ENCODE results near the gene FMNL2. TPM values are rescaled to one million over a fixed set of nuclear protein-coding genes. Genes with fewer than 3 reads are reported as not detected.

Gene FMNL2
- total RNA-seq, 3 donors from 2014 or later (not counting 1 experiment from before 2014, with no cell fraction given): 0.34 to 3.0 (median 0.78) TPM

DNA sequence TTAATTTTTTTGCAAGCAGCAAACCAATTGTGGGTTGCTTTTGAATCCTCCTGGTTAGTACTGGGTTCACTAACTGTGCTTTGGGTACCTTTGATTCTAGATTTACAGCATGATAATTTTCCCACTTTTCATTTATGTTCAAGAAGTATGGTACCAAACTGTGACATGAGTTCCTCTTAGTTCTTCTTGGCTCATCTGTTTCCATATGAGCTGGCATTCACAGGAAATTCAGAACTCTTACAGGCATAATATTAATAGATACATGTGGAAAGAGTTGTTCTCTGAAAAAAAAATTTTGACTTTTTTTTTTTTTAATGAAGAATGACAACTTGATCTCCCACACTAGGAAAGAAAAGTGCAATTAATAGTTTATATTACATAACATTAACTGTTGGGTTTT is 59.4 kb downstream of the FMNL2 start:
- Histone ChIP-seq H3K27ac (ENCODE audit: low read length) (no peak overlapping the region), H3K4me3 (ENCODE audit: low read length) (no peak overlapping the region), H3K4me1 (ENCODE audit: control insufficient read depth, insufficient read depth, low read length) (no peaks in the 10 kb centered on the region), H3K9me3 (ENCODE audit: control insufficient read depth, insufficient read depth, low read length) (no peaks in the 10 kb centered on the region), H3K36me3 (ENCODE audit: control insufficient read depth, insufficient read depth, low read length) (no peaks in the 10 kb centered on the region), H3K27me3 (ENCODE audit: control insufficient read depth, insufficient read depth, low read length) (no peaks in the 10 kb centered on the region)
- Mint-ChIP-seq H3K4me1 (no peaks in the 10 kb centered on the region), H3K4me3 (no peak overlapping the region), H3K27ac (no peak overlapping the region), H3K9me3 (no peaks in the 10 kb centered on the region), H3K36me3 (no peaks in the 10 kb centered on the region), H3K27me3 (ENCODE audit: low read depth in 2 of 2) (peaks cover 4 to 14% of the 10 kb centered on the region in 2 donors)
- ATAC-seq (no peak), DNase-seq (no peak)
- intact Hi-C loops (cut with micrococcal nuclease): no loop called here
- TF ChIP-seq, protein P1, sequence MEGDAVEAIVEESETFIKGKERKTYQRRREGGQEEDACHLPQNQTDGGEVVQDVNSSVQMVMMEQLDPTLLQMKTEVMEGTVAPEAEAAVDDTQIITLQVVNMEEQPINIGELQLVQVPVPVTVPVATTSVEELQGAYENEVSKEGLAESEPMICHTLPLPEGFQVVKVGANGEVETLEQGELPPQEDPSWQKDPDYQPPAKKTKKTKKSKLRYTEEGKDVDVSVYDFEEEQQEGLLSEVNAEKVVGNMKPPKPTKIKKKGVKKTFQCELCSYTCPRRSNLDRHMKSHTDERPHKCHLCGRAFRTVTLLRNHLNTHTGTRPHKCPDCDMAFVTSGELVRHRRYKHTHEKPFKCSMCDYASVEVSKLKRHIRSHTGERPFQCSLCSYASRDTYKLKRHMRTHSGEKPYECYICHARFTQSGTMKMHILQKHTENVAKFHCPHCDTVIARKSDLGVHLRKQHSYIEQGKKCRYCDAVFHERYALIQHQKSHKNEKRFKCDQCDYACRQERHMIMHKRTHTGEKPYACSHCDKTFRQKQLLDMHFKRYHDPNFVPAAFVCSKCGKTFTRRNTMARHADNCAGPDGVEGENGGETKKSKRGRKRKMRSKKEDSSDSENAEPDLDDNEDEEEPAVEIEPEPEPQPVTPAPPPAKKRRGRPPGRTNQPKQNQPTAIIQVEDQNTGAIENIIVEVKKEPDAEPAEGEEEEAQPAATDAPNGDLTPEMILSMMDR (IDR thresholded peaks at IDR 0.05): no peak

DNA sequence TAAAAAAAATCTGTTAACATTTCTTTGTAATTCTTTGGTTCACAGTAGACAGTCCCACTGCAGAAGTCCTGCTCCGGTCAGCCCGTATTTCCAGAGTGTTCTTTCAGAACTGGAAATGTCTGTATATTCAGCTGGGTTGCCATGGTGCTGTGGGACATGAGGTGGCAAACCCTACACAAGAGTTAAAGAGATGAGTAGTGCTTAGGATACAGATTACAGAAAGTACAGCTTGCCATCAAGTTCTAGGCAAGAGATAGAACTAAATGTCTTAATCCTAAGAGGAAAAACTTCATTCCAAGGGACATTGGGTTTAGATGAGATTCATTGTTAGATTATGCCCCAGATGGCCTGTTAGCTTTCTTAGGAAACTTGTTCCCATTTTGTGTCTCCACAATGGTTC is 60.1 kb downstream of the FMNL2 start:
- no peaks in the 10 kb centered on the region for H3K4me1 ChIP-seq (ENCODE audit: control insufficient read depth, insufficient read depth, low read length)
- no peak for ATAC-seq
- no peak overlapping the region for H3K27ac Mint-ChIP-seq

GRCh38 chr2:152395572-152395971 is 60.6 kb downstream of the FMNL2 start:
- H3K27me3 ChIP-seq (ENCODE audit: control insufficient read depth, insufficient read depth, low read length): no peaks in the 10 kb centered on the region
- Mint-ChIP-seq H3K4me3 (no peak overlapping the region), H3K4me1 (no peaks in the 10 kb centered on the region), H3K9me3 (no peaks in the 10 kb centered on the region), H3K36me3 (no peaks in the 10 kb centered on the region), H3K27me3 (ENCODE audit: low read depth in 2 of 2) (peaks cover 9 to 17% of the 10 kb centered on the region in 2 donors), H3K27ac (no peak overlapping the region)
- DNase-seq (no peak), ATAC-seq (no peak)
- H3K4me3 ChIP-seq (ENCODE audit: low read length): no peak overlapping the region
- H3K36me3 ChIP-seq (ENCODE audit: control insufficient read depth, insufficient read depth, low read length): no peaks in the 10 kb centered on the region
- intact Hi-C loops (cut with micrococcal nuclease): no loop called here
- H3K9me3 ChIP-seq (ENCODE audit: control insufficient read depth, insufficient read depth, low read length): no peaks in the 10 kb centered on the region
- TF ChIP-seq, protein P1 (IDR thresholded peaks at IDR 0.05): no peak
- H3K27ac ChIP-seq (ENCODE audit: low read length): no peak overlapping the region
- H3K4me1 ChIP-seq (ENCODE audit: control insufficient read depth, insufficient read depth, low read length): no peaks in the 10 kb centered on the region
- 94% methylated on average over 6 of the region's 6 CpGs for WGBS (ENCODE audit: insufficient coverage)

More for the DNA sequence above, 60.1 kb downstream of the FMNL2 start:
- H3K4me1 Mint-ChIP-seq: no peaks in the 10 kb centered on the region
- DNase-seq: no peak
- Histone ChIP-seq H3K4me3 (ENCODE audit: low read length) (no peak overlapping the region), H3K9me3 (ENCODE audit: control insufficient read depth, insufficient read depth, low read length) (no peaks in the 10 kb centered on the region), H3K27me3 (ENCODE audit: control insufficient read depth, insufficient read depth, low read length) (no peaks in the 10 kb centered on the region), H3K27ac (ENCODE audit: low read length) (no peak overlapping the region), H3K36me3 (ENCODE audit: control insufficient read depth, insufficient read depth, low read length) (no peaks in the 10 kb centered on the region)
- 85% methylated on average over 2 of the region's 2 CpGs for WGBS (ENCODE audit: insufficient coverage)
- no peak overlapping the region for H3K4me3 Mint-ChIP-seq
- H3K36me3 Mint-ChIP-seq: no peaks in the 10 kb centered on the region
- no peaks in the 10 kb centered on the region for H3K9me3 Mint-ChIP-seq
- intact Hi-C loops (cut with micrococcal nuclease): no loop called here
- H3K27me3 Mint-ChIP-seq (ENCODE audit: low read depth in 2 of 2): peaks cover 9 to 17% of the 10 kb centered on the region in 2 donors
- TF ChIP-seq, protein P1 (IDR thresholded peaks at IDR 0.05): no peak

DNA sequence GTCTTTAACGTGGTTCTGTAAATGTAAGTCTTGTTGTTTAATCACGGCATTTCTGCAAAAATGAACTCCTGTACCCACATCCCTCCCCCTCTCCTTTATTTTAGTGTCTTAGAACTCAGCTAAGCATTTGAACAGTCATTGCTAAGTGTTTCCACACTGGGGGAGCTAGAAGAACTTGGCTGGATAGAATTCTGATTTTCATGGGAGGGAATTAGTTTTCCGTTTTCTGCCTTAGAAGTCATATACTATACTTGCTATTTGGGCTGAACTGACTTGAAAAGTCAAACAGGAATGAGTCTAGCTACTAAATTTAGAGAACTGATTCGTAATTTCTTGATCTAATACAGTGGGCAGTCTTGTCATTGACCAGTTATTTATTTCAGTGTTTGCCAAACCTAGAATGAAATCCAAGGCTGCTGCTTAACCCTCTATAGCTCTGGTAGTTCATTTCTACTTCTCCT is 61.1 kb downstream of the FMNL2 start:
- H3K27me3 Mint-ChIP-seq (ENCODE audit: low read depth in 2 of 2): peaks cover 9 to 17% of the 10 kb centered on the region in 2 donors
- 90% methylated on average over 2 of the region's 4 CpGs for WGBS (ENCODE audit: insufficient coverage)

More for the DNA sequence above, 61.1 kb downstream of the FMNL2 start:
- Histone ChIP-seq H3K4me3 (ENCODE audit: low read length) (no peak overlapping the region), H3K27me3 (ENCODE audit: control insufficient read depth, insufficient read depth, low read length) (no peaks in the 10 kb centered on the region), H3K9me3 (ENCODE audit: control insufficient read depth, insufficient read depth, low read length) (no peaks in the 10 kb centered on the region), H3K27ac (ENCODE audit: low read length) (no peak overlapping the region), H3K36me3 (ENCODE audit: control insufficient read depth, insufficient read depth, low read length) (no peaks in the 10 kb centered on the region), H3K4me1 (ENCODE audit: control insufficient read depth, insufficient read depth, low read length) (no peaks in the 10 kb centered on the region)
- no peak overlapping the region for H3K4me3 Mint-ChIP-seq
- H3K36me3 Mint-ChIP-seq: no peaks in the 10 kb centered on the region
- intact Hi-C loops (cut with micrococcal nuclease): no loop called here
- DNase-seq (no peak), ATAC-seq (no peak)
- no peaks in the 10 kb centered on the region for H3K9me3 Mint-ChIP-seq
- H3K4me1 Mint-ChIP-seq: no peaks in the 10 kb centered on the region
- no peak overlapping the region for H3K27ac Mint-ChIP-seq
- TF ChIP-seq, protein P1 (IDR thresholded peaks at IDR 0.05): no peak

Measured in natural killer cell (primary cell).